ENCODE data around the gene S1PR5.

S1PR5 gene

GRCh38 chr19:10473192-10473591, 44.1 kb downstream of the S1PR5 start:
- in situ Hi-C loops (cut with MboI; ENCODE audit: low sequenced_read_pairs), result no loop called here

DNA sequence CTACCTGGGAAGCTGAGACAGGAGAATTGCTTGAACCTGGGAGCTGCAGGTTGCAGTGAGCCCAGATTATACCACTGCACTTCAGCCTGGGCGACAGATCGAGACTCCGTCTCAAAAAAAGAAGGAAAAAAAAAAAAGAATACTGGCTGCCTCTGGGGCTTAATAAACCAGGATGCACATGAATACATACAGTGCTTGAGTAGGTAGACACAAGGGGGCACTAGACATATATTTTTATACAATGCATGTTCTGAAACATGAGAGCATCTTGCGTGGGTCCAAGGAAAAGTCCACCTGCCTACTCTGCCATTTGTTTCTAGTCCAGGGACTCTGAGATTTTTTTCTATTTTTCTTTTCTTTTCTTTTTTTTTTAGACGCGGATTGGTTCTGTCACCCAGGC, 45.3 kb downstream of the S1PR5 start:
- in situ Hi-C loops (cut with MboI; ENCODE audit: low sequenced_read_pairs), result no loop called here

DNA sequence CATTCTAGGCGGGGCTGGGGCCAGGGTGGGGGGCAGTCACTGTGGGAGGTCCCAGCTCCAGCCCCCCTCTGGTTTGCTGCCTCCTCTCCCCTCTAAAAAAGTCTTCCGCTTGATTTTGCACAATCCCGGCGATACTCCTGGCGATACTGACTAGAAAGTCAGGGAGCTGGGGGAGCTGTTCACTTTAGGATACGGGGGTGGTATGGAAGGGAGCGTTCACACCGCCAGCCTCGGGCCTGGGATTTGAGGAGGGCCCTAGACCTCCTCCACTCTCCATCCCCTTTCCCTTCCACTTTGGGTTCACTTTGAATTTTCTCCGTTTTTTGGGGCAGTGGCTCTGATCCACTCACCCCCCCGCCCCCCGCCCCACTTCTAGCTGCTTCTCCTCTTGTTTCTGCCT, 49.1 kb downstream of the S1PR5 start:
- in situ Hi-C loops (cut with MboI; ENCODE audit: low sequenced_read_pairs), result no loop called here

DNA sequence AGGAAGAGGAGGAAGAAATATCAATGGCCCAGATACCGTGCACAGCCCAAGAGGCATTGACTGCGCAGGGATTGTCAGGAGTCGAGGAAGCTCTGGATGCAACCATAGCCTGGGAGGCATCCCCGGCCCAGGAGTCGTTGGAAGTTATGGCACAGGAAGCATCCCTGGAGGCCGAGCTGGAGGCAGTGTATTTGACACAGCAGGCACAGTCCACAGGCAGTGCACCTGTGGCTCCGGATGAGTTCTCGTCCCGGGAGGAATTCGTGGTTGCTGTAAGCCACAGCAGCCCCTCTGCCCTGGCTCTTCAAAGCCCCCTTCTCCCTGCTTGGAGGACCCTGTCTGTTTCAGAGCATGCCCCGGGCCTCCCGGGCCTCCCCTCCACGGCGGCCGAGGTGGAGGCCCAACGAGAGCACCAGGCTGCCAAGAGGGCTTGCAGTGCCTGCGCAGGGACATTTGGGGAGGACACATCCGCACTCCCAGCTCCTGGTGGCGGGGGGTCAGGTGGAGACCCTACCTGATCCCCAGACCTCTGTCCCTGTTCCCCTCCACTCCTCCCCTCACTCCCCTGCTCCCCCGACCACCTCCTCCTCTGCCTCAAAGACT, 50.0 kb downstream of the S1PR5 start:
- in situ Hi-C loops (cut with MboI; ENCODE audit: low sequenced_read_pairs), result no loop called here

DNA sequence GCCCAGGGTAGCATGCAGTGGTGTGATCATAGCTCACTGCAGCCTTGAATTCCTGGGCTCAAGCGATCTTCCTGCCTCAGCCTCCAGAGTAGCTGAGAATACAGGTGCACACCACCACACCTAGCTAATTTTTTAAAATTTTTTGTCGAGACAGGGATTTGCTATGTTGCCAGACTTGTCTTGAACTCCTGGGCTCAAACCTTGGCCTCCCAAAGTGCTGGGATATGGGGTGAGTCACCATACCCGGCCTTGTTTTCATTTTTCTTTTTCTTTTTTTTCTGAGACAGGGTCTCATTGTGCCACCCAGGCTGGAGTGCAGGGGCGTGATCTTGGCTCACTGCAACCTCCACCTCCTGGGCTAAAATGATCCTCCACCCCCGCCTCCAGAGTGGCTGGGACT, 52.8 kb downstream of the S1PR5 start:
- in situ Hi-C loops (cut with MboI; ENCODE audit: low sequenced_read_pairs), result no loop called here
